BLaER1 (cell line): ENCODE measurements around the gene SERPINH1.

ENCODE experiments used
- H3K27ac ChIP-seq: shearing (Covaris generic); formaldehyde crosslinking; 2 replicates; pipeline ENCODE4 v1.8.1; 2022
- H3K27me3 ChIP-seq: shearing (Covaris generic); formaldehyde crosslinking; 2 replicates; pipeline ENCODE4 v1.8.1; 2022
- H3K36me3 ChIP-seq: shearing (Covaris generic); formaldehyde crosslinking; 2 replicates; pipeline ENCODE4 v1.8.1; 2022
- H3K4me1 ChIP-seq: shearing (Covaris generic); formaldehyde crosslinking; 2 replicates; pipeline ENCODE4 v1.8.1; 2022
- H3K4me2 ChIP-seq: shearing (Covaris generic); formaldehyde crosslinking; 2 replicates; pipeline ENCODE4 v1.8.1; 2022
- H3K4me3 ChIP-seq: shearing (Covaris generic); formaldehyde crosslinking; 2 replicates; pipeline ENCODE4 v1.8.1; 2022
- H3K9ac ChIP-seq: shearing (Covaris generic); formaldehyde crosslinking; 2 replicates; pipeline ENCODE4 v1.8.1; 2022
- H3K9me3 ChIP-seq: shearing (Covaris generic); formaldehyde crosslinking; 2 replicates; pipeline ENCODE4 v1.8.1; 2022
- H4K20me1 ChIP-seq: shearing (Covaris generic); formaldehyde crosslinking; 2 replicates; pipeline ENCODE4 v1.8.1; 2022
- Cebpa-rat ChIP-seq: shearing (Covaris generic); IDR thresholded peaks from 2 replicates; pipeline ENCODE4 v1.8.1; 2022

SERPINH1 gene

GRCh38 chr11:75523189-75523588 is 38.9 kb upstream of the SERPINH1 start:
- Histone ChIP-seq H3K9ac (no peak overlapping the region), H3K27ac (no peak overlapping the region), H3K4me1 (peaks cover 76% of the 10 kb centered on the region), H3K4me2 (peak overlapping the region; percentile 100), H3K4me3 (no peak overlapping the region), H3K9me3 (no peaks in the 10 kb centered on the region), H4K20me1 (peaks cover 34% of the 10 kb centered on the region), H3K27me3 (peaks cover 31% of the 10 kb centered on the region), H3K36me3 (no peaks in the 10 kb centered on the region)
- no peak for TF ChIP-seq Cebpa-rat

- Histone ChIP-seq H4K20me1 (peaks cover 43% of the 10 kb centered on the region), H3K9me3 (no peaks in the 10 kb centered on the region), H3K9ac (0 out of 2 replicates have a peak overlapping the region, but pooled peaks have one; percentile 72), H3K4me2 (peak overlapping the region; percentile 100), H3K27me3 (peaks cover 31% of the 10 kb centered on the region), H3K36me3 (no peaks in the 10 kb centered on the region), H3K27ac (no peak overlapping the region), H3K4me3 (peak overlapping the region; percentile 76), H3K4me1 (peaks cover 76% of the 10 kb centered on the region)
- TF ChIP-seq Cebpa-rat = no peak
Measured at GRCh38 chr11:75523811-75524664, 38.0 kb upstream of the SERPINH1 start.

- H4K20me1 ChIP-seq = peaks cover 44% of the 10 kb centered on the region
- H3K4me3 ChIP-seq = peak overlapping the region; percentile 76
- H3K27ac ChIP-seq = peak overlapping the region; percentile 31; the same call in 1 of the 2 replicates
- peak overlapping the region; percentile 72 for H3K9ac ChIP-seq
- H3K9me3 ChIP-seq = no peaks in the 10 kb centered on the region
- H3K4me2 ChIP-seq = peak overlapping the region; percentile 100
- H3K4me1 ChIP-seq = peaks cover 77% of the 10 kb centered on the region
- H3K27me3 ChIP-seq = peaks cover 31% of the 10 kb centered on the region
- no peak for TF ChIP-seq Cebpa-rat
- no peaks in the 10 kb centered on the region for H3K36me3 ChIP-seq
Measured at GRCh38 chr11:75524665-75525432, 37.2 kb upstream of the SERPINH1 start.

GRCh38 chr11:75525433-75526191 is 36.4 kb upstream of the SERPINH1 start, which contains the start of gene GDPD5:
GDPD5 (minus strand) TSS chr11:75525941; CDS start chr11:75477735, 48,206 bp downstream.
- H3K27ac ChIP-seq = peak within 1 kb of the TSS; percentile 82

GRCh38 chr11:75526192-75526541 is 35.9 kb upstream of the SERPINH1 start:
- Histone ChIP-seq H3K9ac (peak overlapping the region; percentile 87), H3K27me3 (peaks cover 31% of the 10 kb centered on the region), H3K4me1 (peaks cover 79% of the 10 kb centered on the region), H3K4me2 (peak overlapping the region; percentile 100), H3K27ac (peak overlapping the region; percentile 82), H3K36me3 (no peaks in the 10 kb centered on the region), H3K9me3 (no peaks in the 10 kb centered on the region), H4K20me1 (peaks cover 44% of the 10 kb centered on the region), H3K4me3 (peak overlapping the region; percentile 76)
- TF ChIP-seq Cebpa-rat = no peak

More at GRCh38 chr11:75525433-75526191, 36.4 kb upstream of the SERPINH1 start, which contains the start of gene GDPD5:
- H3K9me3 ChIP-seq = no peaks in the 10 kb centered on the region
- peaks cover 31% of the 10 kb centered on the region for H3K27me3 ChIP-seq
- peaks cover 77% of the 10 kb centered on the region for H3K4me1 ChIP-seq
- no peaks in the 10 kb centered on the region for H3K36me3 ChIP-seq
- TF ChIP-seq Cebpa-rat = no peak
- peak within 1 kb of the TSS; percentile 87 for H3K9ac ChIP-seq
- H3K4me3 ChIP-seq = peak within 1 kb of the TSS; percentile 76
- peak within 1 kb of the TSS; percentile 100 for H3K4me2 ChIP-seq
- peaks cover 44% of the 10 kb centered on the region for H4K20me1 ChIP-seq

- peaks cover 31% of the 10 kb centered on the region for H3K27me3 ChIP-seq
Measured at GRCh38 chr11:75527130-75527529, 34.9 kb upstream of the SERPINH1 start.

GRCh38 chr11:75527938-75528735 is 33.9 kb upstream of the SERPINH1 start:
- peak overlapping the region; percentile 100 for H3K4me2 ChIP-seq
- H4K20me1 ChIP-seq = peaks cover 36% of the 10 kb centered on the region
- H3K4me3 ChIP-seq = no peak overlapping the region
- no peak for TF ChIP-seq Cebpa-rat
- peaks cover 82% of the 10 kb centered on the region for H3K4me1 ChIP-seq
- peaks cover 25% of the 10 kb centered on the region for H3K27me3 ChIP-seq
- no peaks in the 10 kb centered on the region for H3K36me3 ChIP-seq
- H3K9me3 ChIP-seq = no peaks in the 10 kb centered on the region
- no peak overlapping the region for H3K9ac ChIP-seq
- H3K27ac ChIP-seq = no peak overlapping the region

More at GRCh38 chr11:75527130-75527529, 34.9 kb upstream of the SERPINH1 start:
- Histone ChIP-seq H3K9me3 (no peaks in the 10 kb centered on the region), H3K36me3 (no peaks in the 10 kb centered on the region), H3K9ac (no peak overlapping the region), H3K4me2 (peak overlapping the region; percentile 100), H4K20me1 (peaks cover 44% of the 10 kb centered on the region), H3K4me3 (no peak overlapping the region), H3K27ac (no peak overlapping the region), H3K4me1 (peaks cover 89% of the 10 kb centered on the region)
- no peak for TF ChIP-seq Cebpa-rat

- Histone ChIP-seq H3K27ac (peak overlapping the region; percentile 27; the same call in 1 of the 2 replicates), H3K4me2 (peak overlapping the region; percentile 73), H4K20me1 (peaks cover 15% of the 10 kb centered on the region; the same call in 1 of the 2 replicates), H3K4me3 (no peak overlapping the region), H3K9ac (no peak overlapping the region), H3K27me3 (peaks cover under 1% of the 10 kb centered on the region), H3K4me1 (peaks cover 78% of the 10 kb centered on the region), H3K36me3 (no peaks in the 10 kb centered on the region), H3K9me3 (no peaks in the 10 kb centered on the region)
- TF ChIP-seq Cebpa-rat = no peak
Measured at GRCh38 chr11:75530577-75530976, 31.5 kb upstream of the SERPINH1 start.

- Histone ChIP-seq H3K4me3 (no peak overlapping the region), H3K9me3 (no peaks in the 10 kb centered on the region), H3K27ac (peak overlapping the region; percentile 41; the same call in 1 of the 2 replicates), H3K4me2 (peak overlapping the region; percentile 73), H3K9ac (no peak overlapping the region), H3K36me3 (no peaks in the 10 kb centered on the region), H3K27me3 (no peaks in the 10 kb centered on the region), H4K20me1 (peaks cover 15% of the 10 kb centered on the region; the same call in 1 of the 2 replicates), H3K4me1 (peaks cover 84% of the 10 kb centered on the region)
- TF ChIP-seq Cebpa-rat = no peak
Measured at GRCh38 chr11:75531325-75531724, 30.7 kb upstream of the SERPINH1 start.
